GM10266 (cell line): ENCODE data around the gene PAX6.

Experiments
- DNase-seq: peaks from one replicate; pipeline ENCODE4 v3.0.0; 2012; ENCODE audit errors: extremely low spot score
- TF ChIP-seq, protein P1 (sequence below): IDR thresholded peaks from 2 replicates; pipeline ENCODE4 v1.5.1; 2012; ENCODE audit warnings: mild to moderate bottlenecking, low read depth; ENCODE audit not compliant: control insufficient read depth, insufficient read depth; ENCODE audit errors: missing control alignments

The PAX6 gene

DNA sequence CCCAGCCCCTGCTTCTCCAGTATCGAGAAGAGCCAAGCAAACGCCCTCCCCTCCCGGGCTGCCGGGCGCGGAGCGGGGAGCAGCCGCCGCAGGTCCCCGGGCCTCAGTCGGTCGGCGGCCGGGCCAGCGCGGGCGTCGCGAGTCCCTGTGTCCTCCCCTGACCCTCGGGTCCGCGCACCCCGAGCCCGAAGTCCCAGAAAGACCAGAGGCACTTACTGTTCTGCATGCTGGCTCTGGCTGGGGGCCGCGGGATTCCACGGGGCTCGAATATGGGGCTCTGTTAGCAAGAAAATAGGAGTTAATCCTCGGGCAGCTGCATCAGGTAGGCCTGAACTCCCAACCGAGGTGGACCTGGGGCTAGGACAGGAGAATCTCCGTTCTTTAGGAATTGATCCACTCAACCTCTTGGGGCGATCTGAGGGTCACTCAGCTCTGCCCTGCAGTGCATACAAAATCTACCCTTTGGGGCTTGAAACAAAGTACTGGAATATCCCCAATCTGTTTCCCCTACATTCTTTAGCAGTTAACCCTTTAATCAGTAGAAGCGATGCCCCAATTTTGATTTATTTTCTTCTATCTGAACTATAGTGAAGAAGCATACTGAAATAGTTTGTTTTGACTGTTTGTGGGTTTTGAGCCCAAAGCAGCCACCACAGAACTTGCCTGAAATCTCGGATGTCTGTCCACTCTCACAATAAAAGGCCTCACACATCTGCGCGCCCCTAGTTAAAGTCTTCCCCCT lies 4.8 kb downstream of the PAX6 start:
- DNase-seq: peak; percentile 52
- TF ChIP-seq, protein P1, sequence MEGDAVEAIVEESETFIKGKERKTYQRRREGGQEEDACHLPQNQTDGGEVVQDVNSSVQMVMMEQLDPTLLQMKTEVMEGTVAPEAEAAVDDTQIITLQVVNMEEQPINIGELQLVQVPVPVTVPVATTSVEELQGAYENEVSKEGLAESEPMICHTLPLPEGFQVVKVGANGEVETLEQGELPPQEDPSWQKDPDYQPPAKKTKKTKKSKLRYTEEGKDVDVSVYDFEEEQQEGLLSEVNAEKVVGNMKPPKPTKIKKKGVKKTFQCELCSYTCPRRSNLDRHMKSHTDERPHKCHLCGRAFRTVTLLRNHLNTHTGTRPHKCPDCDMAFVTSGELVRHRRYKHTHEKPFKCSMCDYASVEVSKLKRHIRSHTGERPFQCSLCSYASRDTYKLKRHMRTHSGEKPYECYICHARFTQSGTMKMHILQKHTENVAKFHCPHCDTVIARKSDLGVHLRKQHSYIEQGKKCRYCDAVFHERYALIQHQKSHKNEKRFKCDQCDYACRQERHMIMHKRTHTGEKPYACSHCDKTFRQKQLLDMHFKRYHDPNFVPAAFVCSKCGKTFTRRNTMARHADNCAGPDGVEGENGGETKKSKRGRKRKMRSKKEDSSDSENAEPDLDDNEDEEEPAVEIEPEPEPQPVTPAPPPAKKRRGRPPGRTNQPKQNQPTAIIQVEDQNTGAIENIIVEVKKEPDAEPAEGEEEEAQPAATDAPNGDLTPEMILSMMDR: no peak

DNA sequence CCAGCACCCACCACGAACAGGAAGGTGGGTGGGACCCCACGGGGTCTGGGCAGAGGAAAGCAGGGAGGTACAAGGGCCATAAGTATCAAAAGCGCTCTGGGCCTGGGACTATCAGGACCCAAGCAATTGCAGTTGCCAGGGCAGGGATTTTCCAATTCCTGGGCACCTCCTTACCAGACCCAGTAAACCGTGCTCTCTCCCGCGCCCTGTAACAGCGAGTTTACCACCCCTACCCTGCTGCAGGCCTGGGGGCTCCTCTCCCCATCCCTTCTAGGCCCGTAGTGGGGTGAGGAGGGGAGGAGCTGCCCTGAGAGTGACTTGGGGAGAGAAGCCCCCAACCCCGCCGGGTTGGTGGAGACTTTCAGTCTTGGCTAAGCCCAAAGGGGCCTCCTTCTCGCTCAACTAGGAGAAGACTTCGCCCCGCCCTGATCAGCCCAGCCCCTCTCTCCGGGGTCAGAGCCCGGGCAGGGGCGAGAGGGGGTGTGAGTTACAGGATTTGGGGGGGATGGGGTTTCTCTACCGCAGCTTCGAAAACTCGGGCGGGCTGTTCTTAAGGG lies 5.4 kb downstream of the PAX6 start:
- TF ChIP-seq, protein P1: no peak
- DNase-seq: peak; percentile 30

DNA sequence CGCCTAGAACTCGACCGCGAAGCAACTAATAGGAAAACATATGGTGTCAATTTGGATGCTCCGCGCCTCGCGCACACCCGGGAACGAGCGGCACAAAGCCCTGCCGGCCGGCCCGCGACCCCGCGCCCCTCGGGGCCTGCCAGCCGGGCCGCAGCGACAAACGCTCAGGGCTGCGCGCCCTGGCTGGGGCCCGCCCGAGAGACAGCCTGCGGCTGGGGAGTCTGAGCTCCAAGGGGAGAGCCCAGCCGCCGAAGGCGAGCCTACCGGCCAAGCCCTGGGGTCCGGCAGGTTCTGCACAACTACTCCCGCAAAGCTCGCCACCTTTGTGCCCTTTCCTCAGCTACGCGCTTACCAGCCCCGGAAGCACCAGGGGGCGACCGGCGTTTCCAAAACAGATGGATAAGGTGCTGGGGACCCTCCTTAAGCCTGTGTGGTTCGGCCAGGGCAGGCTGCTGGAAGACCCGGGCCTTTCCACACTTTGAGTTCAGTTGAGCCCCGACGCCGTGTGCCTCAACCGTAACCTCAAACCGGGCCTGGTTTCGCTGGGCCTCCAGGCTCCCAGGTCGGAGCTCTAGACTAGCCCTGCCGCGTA lies 6.0 kb downstream of the PAX6 start:
- peak; percentile 55 for DNase-seq
- TF ChIP-seq, protein P1: no peak

DNA sequence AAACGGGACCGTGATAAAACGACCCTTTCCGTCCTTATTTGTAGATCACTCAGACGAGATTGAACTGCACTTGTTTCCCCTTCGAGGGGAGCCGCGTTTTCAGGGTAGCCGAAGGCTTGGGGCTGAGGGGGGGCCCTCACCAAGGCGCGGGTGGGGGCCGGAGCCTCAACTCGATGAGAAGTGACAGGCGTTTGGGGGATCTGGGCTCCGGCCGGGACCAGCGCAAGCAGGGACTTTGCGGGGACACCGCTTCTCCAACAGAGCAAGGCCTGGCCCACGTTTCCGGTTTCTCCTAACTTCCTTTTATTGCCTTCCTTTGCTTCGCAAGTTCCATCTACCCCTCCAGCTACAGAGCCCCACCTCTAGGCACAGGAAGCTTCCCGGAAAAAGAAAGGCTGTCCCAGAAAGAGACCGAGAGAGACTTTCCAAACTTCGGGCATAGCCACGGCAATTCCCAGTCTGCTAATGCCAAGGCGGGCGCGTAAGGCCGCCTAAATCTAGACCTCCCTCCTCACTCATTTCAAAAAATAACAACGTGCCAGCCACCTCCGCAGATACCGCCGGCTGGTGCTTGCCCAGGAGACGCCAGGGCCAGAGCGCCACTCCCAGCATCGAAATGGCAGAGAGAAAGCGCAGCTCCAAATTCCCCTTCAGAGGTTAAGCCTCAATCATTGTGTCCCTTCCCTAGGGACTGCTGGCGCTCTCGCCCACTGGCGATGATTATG lies 6.6 kb downstream of the PAX6 start:
- peak; percentile 49 for DNase-seq
- TF ChIP-seq, protein P1: no peak

DNA sequence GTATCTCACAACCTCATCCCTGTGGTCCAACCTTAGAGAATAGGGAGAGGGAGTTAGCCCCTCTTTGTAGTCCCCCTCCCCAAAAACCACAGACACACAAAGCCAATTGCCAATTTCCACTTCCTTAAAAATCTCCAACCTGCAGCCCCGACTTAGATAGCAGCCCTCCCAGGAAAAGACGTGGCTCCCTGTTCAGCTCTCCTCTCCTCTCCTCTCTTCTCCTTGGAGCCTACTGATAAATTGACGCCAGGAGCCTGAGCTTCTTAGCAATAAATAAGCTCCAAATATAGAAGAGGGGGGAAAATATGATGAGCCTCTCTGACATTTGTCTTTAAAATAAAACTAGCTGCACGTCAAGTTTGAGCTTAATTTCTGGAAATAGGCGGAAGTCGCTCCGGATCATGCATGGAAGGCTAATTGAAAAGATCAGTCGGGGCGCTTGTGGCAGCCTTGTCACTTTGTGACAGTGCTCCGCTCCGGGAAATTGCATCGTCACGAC lies 7.3 kb downstream of the PAX6 start:
- TF ChIP-seq, protein P1: no peak
- peak; percentile 24 for DNase-seq

DNA sequence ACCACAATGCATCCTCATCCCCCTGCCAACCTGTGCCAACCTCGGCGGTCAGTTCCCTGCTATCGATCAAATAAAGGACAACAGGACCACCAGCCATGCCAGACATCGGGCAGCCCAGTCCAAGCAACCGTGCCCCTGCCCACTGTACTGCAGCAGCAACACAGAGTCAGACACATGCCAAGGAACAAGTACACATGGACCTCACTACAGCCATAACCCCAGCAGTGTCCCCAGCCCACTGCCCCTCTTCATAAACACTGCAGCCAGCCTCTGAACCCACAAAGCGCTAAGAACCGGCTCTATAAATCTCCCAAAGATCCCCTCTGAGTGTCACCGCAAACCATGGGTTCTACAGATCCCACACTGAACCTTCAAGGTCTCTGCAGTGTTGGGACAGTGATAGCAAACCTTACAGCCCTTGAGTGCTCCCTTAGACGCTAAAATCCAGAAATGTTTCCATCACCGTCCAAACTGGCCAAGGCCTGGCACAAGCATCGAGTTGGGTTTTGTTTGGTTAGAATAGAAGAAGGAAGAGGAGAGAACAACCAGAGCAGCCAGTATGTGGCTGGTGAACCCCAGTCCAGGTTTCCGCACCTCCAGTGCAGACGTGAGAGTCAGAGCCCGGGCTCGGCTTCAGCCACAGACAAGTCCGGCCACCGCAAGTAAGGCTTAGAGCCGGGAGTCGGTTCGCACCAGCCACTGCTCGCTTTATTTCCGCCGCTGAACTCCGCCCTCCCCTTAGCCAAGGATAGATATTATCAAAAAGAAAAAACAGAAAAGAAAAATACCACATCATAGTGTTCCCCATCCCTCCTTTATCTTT lies 7.9 kb downstream of the PAX6 start:
- TF ChIP-seq, protein P1: no peak
- DNase-seq: peak; percentile 51
